Panc1 (cell line): ENCODE data around the gene DNER.

ENCODE experiments used
- CTCF ChIP-seq: fragments of 450-650 bp; IDR thresholded peaks from 2 replicates; pipeline ENCODE4 v1.5.1; 2017; ENCODE audit warnings: mild to moderate bottlenecking
- POLR2AphosphoS5 ChIP-seq: IDR thresholded peaks from 2 replicates; pipeline ENCODE4 v1.6.1; 2012; ENCODE audit warnings: mild to moderate bottlenecking, low read depth, low read length, moderate library complexity
- SIN3A ChIP-seq: IDR thresholded peaks from 2 replicates; pipeline ENCODE4 v1.6.1; 2012; ENCODE audit warnings: low read depth, mild to moderate bottlenecking, low read length, moderate library complexity, borderline replicate concordance; ENCODE audit not compliant: insufficient read depth

GRCh38 chr2:229571243-229571642 is 143.1 kb downstream of the DNER start:
- TF ChIP-seq CTCF, result no peak
- no peak for TF ChIP-seq POLR2AphosphoS5
- TF ChIP-seq SIN3A, result no peak
